Nephron (organoid): Measurements from ENCODE around the gene DGKD.

Experiments
- H3K27ac Mint-ChIP-seq, 3 experiments: 2 replicates each; pipeline ENCODE4 v1.8.0; 2020; ENCODE audit warnings: mixed read lengths in 3 of 3, mild to moderate bottlenecking in 2 of 3, moderate library complexity in 1 of 3
- H3K27me3 Mint-ChIP-seq: 2 replicates; pipeline ENCODE4 v1.8.0; 2021; ENCODE audit warnings: low read depth, mild to moderate bottlenecking, moderate library complexity, mixed read lengths
- H3K36me3 Mint-ChIP-seq: 2 replicates; pipeline ENCODE4 v1.8.0; 2020; ENCODE audit warnings: low read depth, mixed read lengths
- H3K4me1 Mint-ChIP-seq: 2 replicates; pipeline ENCODE4 v1.8.0; 2020; ENCODE audit warnings: mixed read lengths
- H3K4me3 Mint-ChIP-seq, 3 experiments: 2 replicates each; pipeline ENCODE4 v1.8.0; 2020; ENCODE audit warnings: mild to moderate bottlenecking in 3 of 3, mixed read lengths in 3 of 3, moderate library complexity in 2 of 3
- H3K9me3 Mint-ChIP-seq: 2 replicates; pipeline ENCODE4 v1.8.0; 2020; ENCODE audit warnings: mixed read lengths
- CTCF ChIP-seq, 3 experiments: fragments of 200-600 bp; sonication (generic); IDR thresholded peaks; one replicate each; pipeline ENCODE4 v1.5.0; 2021; ENCODE audit warnings: antibody characterized with exemption in 3 of 3; ENCODE audit not compliant: unreplicated experiment in 3 of 3

Gene DGKD

GRCh38 chr2:233416706-233417105 lies 62.4 kb downstream of the DGKD start:
- Mint-ChIP-seq H3K36me3 (peaks cover 25% of the 10 kb centered on the region), H3K4me1 (peaks cover 46% of the 10 kb centered on the region), H3K9me3 (peaks cover 15% of the 10 kb centered on the region), H3K27me3 (no peaks in the 10 kb centered on the region), H3K4me3 (no peak overlapping the region), H3K27ac (no peak overlapping the region)
- no peak for TF ChIP-seq CTCF (IDR thresholded peaks at IDR 0.05; ENCODE audit: unreplicated experiment in 3 of 3)

- Mint-ChIP-seq H3K27ac (peak overlapping the region in 1 of 3 experiments; percentile 46), H3K4me3 (no peak overlapping the region), H3K36me3 (peaks cover 19% of the 10 kb centered on the region), H3K9me3 (peaks cover 9% of the 10 kb centered on the region), H3K27me3 (no peaks in the 10 kb centered on the region), H3K4me1 (peaks cover 52% of the 10 kb centered on the region)
- no peak for TF ChIP-seq CTCF (IDR thresholded peaks at IDR 0.05; ENCODE audit: unreplicated experiment in 3 of 3)
Observed at GRCh38 chr2:233417282-233417681, 63.0 kb downstream of the DGKD start.

- Mint-ChIP-seq H3K27me3 (no peaks in the 10 kb centered on the region), H3K4me3 (no peak overlapping the region), H3K36me3 (peaks cover 14% of the 10 kb centered on the region), H3K4me1 (peaks cover 58% of the 10 kb centered on the region), H3K9me3 (peaks cover 4% of the 10 kb centered on the region), H3K27ac (peak overlapping the region in 2 of 3 experiments; percentile 49 to 73)
- no peak for TF ChIP-seq CTCF (IDR thresholded peaks at IDR 0.05; ENCODE audit: unreplicated experiment in 3 of 3)
Observed at GRCh38 chr2:233418052-233418760, 63.9 kb downstream of the DGKD start.

- H3K4me1 Mint-ChIP-seq = peaks cover 54% of the 10 kb centered on the region
- H3K36me3 Mint-ChIP-seq = peaks cover 9% of the 10 kb centered on the region
- peak overlapping the region; percentile 47 to 73 (median 49) for H3K27ac Mint-ChIP-seq
- H3K27me3 Mint-ChIP-seq = no peaks in the 10 kb centered on the region
- TF ChIP-seq CTCF (IDR thresholded peaks at IDR 0.05; ENCODE audit: unreplicated experiment in 3 of 3) = no peak
- no peaks in the 10 kb centered on the region for H3K9me3 Mint-ChIP-seq
- peak overlapping the region; percentile 31 to 64 (median 37) for H3K4me3 Mint-ChIP-seq
Observed at GRCh38 chr2:233418761-233419546, 64.7 kb downstream of the DGKD start.

- Mint-ChIP-seq H3K4me3 (peak overlapping the region in 2 of 3 experiments; percentile 37 to 64), H3K27ac (peak overlapping the region; percentile 38 to 73 (median 47)), H3K4me1 (peaks cover 53% of the 10 kb centered on the region), H3K27me3 (no peaks in the 10 kb centered on the region), H3K9me3 (no peaks in the 10 kb centered on the region), H3K36me3 (peaks cover 4% of the 10 kb centered on the region)
- TF ChIP-seq CTCF (IDR thresholded peaks at IDR 0.05; ENCODE audit: unreplicated experiment in 3 of 3) = no peak
Observed at GRCh38 chr2:233419602-233420391, 65.5 kb downstream of the DGKD start.
